GM18951 (cell line): ENCODE results near the gene BARX1.

ENCODE experiments used
- POLR2A ChIP-seq: IDR thresholded peaks from 4 replicates; pipeline ENCODE4 v1.6.1; 2011; ENCODE audit warnings: mild to moderate bottlenecking; ENCODE audit not compliant: insufficient read length, insufficient read depth; ENCODE audit errors: extremely low read depth
- in situ Hi-C: fragments of 300-500 bp; cut with MboI; formaldehyde crosslinking; loops from one replicate; pipeline ENCODE4 v1.12.0; 2022; ENCODE audit warnings: low sequenced_read_pairs, mixed read lengths, inconsistent platforms; ENCODE audit not compliant: unreplicated experiment

The BARX1 gene

DNA sequence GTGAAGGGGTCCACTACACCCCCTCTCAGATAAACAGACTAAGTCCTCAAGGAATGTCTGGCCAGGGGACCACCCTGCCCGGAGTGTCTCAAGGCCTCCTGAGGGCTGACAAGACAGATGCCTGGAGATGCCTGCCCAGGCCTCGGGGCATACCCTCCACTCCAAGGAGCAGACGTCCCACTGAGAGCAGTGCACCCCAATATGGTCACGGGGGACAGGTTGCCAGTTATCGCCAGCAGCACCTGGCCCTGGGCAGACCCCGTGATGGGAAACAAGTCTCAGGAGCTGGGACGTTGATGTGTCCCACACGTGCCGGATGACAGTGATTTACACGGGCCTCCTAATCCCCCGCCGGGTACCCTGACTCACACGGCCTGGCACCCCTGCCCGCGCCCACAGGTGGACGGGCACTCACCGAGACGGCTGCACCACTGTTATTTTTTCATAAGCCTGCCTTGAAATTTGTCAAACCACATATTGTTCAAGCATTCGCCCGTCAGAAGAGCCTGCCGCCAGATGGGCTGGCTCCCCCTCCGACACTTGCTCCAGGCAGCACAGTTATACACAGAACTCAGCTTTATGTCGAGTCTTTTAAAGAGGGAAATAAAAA lies 43.9 kb downstream of the BARX1 start:
- TF ChIP-seq POLR2A, result no peak
- in situ Hi-C loops, result no loop called here

DNA sequence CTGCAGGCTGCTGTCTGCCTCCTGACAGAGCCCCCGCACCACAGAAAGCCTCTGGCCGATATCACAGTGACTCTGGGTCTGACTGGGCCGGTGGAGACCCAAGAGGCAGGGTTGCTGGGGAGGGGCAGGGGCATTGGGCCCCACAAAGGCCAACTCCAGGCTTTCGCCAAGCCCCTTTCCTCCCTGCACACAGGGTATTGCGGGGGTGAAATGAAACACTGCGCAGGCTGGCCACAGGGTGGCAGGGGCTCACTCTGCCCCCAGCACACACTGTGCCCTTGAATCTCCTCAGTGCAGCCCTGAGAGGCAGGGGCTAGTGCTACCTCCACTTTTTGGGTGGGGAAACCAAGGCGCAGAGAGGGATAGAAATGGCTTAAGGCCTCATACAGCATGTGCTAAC lies 44.6 kb downstream of the BARX1 start:
- TF ChIP-seq POLR2A, result no peak
- in situ Hi-C loops, result no loop called here

DNA sequence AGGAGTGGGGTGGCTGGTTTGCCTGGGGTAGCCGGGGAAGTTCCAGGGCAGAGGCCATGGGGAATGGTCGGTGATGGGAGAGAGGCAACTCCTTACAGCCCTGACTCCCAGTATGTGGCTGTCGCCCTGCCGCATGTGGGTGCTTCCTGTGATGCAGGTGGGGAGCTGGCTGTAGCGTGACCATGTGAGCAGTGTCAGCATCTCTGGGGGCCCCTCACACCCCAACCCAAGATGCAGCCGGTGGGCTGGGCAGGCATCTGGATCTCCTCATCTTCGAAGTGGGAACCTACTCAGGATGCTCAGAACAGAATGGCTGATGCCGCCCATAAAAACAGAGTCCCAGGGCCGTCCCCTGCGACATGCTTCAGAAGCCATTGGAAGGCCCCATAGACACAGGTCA lies 45.0 kb downstream of the BARX1 start:
- TF ChIP-seq POLR2A, result no peak
- in situ Hi-C loops, result no loop called here

DNA sequence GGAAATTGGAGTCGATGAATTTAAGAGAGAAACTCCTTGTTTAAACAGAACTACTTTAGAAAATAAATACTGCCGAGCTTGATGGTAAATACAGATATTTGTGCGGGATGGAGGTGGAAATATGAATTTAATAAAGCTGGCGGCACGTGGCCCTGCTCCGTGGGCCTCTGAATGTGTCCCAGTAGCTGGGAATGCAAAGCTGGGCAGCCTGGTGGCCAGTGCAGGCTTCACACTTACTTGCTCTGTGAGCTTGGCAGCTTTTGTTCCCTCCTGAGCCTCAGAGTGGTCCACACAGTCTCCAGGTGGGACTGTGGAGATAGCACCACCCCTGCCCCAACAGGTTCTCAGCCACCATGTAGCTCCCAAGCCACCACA lies 45.9 kb downstream of the BARX1 start:
- in situ Hi-C loops, result no loop called here
- no peak for TF ChIP-seq POLR2A

DNA sequence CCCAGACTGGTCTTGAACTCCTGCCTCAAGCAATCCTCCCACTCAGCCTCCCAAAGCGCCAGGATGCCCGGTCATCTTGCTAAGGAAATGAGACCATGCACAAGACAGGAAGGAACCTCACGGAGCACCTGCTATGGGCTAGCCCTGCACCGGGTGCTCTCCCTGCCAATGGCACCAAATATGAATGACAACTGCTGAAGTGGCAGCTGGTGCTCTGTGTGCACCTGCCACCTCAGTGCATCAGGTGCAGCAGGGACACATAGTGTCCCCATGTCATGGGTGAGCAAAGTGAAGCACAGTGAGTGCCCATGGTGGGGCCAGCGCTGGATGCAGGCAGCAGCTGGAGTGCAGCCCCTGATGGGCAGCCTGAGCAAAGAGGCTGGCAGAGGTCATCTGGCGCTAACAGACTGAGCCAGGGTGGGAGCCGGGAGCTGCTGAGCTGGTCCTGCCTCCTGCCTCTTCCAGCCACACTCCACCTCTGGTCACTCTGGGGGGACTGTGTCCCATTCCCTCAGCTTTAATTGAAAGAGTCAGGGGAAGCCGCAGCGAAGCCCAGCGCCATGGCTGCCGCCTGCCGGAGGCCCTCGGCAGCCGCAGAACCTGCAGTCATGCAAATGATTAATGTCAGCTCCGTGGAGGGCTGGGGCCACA lies 46.4 kb downstream of the BARX1 start:
- TF ChIP-seq POLR2A, result no peak
- in situ Hi-C loops, result no loop called here

DNA sequence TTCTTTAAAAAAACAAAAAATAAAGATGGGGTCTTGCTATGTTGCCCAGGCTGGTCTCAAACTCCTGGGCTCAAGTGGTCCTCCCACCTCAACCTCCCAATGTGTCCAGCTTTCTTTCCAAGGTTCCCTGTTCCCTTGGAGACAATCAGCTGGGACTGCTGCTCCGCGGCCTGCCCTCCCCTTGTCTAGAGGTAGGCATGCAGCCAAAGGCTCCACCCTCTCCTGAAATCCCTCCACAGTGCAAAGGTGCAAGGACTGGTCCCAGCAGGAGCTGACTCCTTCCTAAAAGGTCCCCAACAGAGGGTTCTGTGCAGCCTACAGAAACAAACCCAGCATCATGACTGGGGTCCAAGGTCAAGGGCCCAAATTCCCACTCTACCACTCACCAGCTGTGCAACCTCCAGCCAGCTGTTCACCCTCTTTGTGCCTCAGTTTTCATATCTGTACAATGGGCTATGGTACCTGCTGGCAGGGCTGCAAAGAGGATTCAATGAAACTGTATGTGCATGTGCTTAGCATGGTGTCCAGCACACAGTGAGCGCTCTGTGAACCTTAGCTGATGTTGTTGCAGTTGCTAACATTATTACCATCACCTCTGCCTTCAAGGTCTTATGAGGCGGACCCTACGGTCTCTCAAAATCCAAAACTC lies 47.5 kb downstream of the BARX1 start:
- no peak for TF ChIP-seq POLR2A
- in situ Hi-C loops, result no loop called here

DNA sequence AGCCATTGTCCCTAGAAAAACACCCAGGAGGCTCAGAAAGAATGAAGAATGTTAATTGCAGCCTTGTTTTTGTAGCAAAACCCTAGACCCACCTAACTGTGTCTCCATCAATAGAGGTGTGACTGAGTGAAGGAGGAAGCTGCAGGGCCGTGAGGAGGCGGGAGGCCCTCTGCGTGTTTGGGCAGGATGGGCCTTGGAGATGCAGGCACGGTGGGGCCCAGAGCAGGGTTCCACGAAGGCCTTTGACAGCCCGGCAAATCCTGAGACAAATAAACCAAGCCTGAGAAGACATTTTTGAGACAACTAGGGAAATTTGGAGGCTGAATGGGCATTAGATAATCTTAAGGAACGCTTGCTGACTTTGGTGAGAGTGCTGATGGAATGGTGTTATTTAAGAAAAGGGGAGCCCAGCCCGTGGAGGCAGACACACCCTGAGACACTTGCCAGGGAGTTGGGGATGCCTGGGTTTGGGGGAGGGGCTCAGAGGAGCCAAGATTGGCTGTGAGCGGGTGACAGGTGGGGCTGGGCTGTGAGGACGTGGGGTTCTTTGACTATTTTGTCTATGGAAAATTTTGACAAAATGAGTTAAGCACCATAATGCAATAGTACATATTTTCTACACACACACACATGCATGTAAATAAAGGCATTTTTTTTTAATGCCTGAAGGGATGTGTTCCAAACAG lies 48.8 kb downstream of the BARX1 start:
- in situ Hi-C loops, result no loop called here
- no peak for TF ChIP-seq POLR2A

DNA sequence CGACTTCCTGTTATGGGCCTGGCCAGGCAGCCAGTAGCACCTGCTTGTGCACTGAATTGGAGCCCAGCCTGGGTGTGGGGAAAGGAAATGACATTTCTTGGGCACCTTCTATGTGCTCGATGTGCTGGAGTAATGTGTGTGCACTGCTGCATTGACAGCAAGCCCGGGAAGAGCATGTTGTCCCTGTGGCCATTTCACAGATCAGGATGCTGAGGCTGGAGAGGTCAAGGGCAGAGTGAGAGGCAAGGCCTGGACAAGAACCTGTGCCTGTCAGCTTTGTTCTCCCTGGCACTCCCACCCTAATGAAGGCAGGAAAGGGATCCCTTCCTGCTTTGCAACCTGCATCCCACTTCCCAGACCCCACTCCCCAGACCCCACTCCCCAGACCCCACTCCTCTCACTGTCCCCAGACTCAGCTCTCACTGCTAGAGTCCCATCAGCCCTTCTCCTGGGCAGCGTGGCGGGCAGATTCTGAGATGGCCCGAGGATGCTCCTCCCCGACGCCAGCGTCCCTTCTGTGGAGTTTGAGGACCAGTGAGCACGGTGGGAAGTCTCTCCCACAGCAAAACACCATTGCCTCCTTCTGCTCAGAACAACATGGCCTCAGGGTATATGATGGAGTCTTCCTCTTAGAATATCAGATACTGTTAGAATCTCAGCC lies 49.6 kb downstream of the BARX1 start:
- no peak for TF ChIP-seq POLR2A
- in situ Hi-C loops, result no loop called here

DNA sequence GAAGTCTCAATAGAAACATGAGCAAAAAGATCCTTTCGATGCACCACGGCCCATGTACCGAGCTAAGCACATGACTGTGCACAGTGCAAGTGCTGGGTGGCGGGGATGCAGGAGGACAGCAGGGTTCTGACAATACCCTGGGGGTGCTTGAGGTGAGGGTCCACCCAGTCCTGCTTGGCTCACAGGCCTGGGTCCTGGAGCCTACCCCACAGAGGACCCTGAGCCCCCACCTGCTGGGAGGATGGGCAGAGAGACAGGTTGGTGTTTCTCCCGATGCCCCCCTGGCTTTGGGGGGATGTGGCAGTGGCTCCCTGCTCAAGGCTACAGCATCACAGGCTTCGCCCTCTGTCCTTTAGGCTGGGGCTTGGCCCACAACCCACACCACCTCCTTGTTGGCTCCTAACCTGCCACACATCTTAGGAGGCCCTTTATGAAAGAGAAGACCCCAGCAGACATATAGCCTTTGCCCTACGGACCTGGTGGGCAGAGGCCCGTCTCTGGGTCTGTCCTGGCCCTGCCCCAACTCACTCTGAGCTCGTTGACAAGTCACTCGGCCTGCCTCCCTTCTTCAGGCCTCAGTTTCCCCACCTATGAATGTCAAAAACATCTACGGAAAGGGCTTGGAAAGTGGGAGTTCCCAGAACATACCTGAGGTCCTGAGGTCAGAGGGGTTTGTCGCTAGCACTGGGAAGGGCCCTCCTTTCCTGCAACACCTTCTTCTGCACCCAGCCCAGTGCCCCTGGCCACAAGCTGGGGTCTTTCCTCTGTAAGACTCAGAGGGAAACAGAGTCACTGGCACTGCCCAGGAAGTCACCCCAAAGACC lies 50.3 kb downstream of the BARX1 start:
- in situ Hi-C loops, result no loop called here
- TF ChIP-seq POLR2A, result no peak

DNA sequence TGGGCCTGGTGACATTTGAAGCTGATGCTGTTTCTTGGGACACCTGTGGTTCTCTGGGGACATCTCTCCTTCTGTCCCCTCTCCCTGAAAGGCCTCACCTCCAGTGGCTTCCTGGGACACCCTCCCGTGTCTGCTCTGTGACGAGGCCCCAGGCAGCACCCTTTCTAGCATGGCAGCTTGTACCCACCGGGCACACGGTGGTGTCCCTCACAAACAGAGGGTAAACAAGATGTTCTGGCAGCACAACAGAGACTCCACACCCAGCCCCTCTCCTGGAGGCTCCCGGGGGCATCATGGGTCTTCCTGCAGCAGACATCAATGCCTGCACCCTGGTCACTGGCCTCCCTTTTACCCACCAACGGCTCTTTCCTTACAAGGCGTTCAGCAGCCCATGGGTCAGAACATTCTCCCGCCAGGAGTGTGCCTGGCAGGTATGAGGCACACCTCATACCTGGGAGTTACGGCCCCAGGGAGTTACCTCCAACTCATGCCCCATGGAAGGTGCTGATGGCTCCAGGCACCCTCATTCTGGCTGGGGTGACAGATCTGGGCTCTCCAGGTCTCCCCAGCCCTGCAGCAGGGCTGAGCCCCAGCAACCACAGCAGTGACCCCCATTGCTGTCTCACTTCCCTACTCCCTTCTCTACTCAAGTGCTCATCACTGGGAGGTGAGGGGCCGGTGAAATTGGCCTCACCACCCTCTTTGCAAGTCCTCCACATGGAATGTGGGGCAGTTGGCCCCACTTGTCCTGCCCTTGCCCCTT lies 51.1 kb downstream of the BARX1 start:
- in situ Hi-C loops, result no loop called here
- no peak for TF ChIP-seq POLR2A

DNA sequence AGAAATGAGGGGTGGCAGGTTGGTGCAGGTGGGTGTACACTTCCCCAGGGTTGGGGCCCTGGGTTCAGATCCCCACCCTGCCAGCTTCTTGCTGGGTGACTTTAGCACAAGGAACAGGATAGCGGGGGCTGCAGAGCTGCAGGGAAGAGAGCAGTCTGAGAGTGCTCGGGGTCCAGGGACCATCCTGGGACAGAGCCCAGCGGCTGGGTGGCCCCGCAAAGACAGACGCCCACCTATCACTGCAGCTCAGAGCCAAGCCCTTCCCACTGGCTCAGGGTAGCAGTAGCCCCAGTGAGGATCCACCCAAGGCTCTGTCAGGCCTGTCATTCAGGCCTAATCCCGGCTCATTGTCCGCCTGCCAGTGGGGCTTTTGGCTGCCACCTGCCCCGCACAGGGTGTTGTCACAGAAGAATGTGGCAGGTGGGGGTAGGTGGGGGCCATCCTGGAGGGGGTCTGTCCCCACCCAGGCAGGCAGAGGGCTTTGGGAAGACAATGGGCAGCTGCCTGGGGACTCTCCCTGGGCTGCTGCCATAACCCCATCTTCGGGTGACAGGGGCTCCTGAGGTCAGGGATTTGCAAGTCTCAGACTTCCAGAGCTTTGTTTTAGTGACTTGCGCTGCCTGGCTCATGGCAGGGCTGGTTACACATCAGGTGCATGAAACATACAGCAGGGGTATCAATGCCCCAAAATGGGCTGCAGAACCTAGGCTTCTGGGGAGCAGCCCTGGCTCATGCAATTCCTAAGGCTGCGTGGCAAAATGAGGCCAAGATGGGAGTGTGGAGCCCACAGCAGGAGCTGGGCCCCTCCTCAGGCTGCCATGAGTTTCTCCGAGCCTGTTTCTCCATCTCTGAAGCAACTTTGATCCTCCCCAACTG lies 52.1 kb downstream of the BARX1 start:
- TF ChIP-seq POLR2A, result no peak
- in situ Hi-C loops, result no loop called here

DNA sequence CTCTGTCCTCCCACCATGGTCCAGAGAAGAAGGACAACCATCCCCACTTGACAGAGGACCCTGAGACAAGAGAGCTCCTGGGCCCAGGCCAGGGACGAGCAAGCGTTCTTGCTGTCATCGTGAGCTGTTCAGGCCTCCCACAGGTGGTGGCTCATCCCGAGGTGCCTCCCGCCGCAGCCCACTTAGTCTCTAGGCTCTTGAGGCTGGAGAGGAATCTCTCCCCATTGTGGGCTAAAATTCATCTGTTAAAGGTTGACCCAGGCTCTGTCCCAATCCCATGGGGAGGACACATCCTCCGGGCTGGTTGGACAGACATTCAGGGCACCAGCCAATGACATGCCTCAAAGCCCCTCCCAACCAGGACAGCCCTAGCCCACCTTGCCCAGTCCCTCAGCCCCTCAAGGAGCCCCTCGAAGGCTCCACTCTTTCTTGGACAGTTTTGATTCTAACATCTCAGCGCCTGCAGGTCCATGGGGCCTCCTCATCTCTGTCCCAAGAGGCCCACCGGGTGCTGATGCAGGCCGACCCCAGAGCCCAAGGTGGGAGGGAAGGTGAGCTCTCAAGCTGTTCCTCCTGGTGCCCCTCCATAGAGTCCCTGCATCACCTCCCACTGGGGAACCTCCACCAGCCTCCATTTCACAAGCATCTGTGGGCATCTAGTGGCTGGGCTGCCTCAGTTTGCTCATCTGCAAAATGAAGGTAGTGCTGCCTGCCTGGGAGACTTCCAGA lies 52.9 kb downstream of the BARX1 start:
- in situ Hi-C loops, result no loop called here
- no peak for TF ChIP-seq POLR2A
